Esophagus squamous epithelium (tissue), 5 donors: ENCODE data around the gene CYP2C19. TPM values are rescaled to one million over a fixed set of nuclear protein-coding genes. Genes with fewer than 3 reads are reported as not detected.

ENCODE experiments used
- DNase-seq: peaks from one replicate; lab custom pipeline; 2025; lab: John Stamatoyannopoulos, UW
- H3K27ac ChIP-seq, 4 donors: fragments of 200-600 bp; sonication (generic); one replicate each; pipeline ENCODE4 v1.5.1; 2016 to 2019; ENCODE audit warnings: mild to moderate bottlenecking in 1 of 4
- H3K27me3 ChIP-seq, 4 donors: fragments of 200-600 bp; sonication (generic); 1 replicate in 3 of 4; 2 replicates in 1 of 4; pipeline versions ENCODE4 v1.5.1 to v1.6.0; 2017 to 2021; ENCODE audit warnings: antibody characterized with exemption in 1 of 4
- H3K36me3 ChIP-seq, 3 donors: fragments of 200-600 bp; sonication (generic); one replicate each; pipeline ENCODE4 v1.5.1; 2016 to 2019
- H3K4me1 ChIP-seq, 3 donors: fragments of 200-600 bp; sonication (generic); one replicate each; pipeline ENCODE4 v1.5.1; 2017 to 2019
- H3K4me3 ChIP-seq, 4 donors: fragments of 200-600 bp; sonication (generic); 1 replicate in 3 of 4; 2 replicates in 1 of 4; pipeline ENCODE4 v1.5.1; 2016 to 2019; ENCODE audit warnings: mild to moderate bottlenecking in 2 of 4, moderate library complexity in 1 of 4
- H3K9me3 ChIP-seq, 3 donors: fragments of 200-600 bp; sonication (generic); one replicate each; pipeline ENCODE4 v1.5.1; 2016 to 2019
- POLR2A ChIP-seq, 4 donors: fragments of 450-650 bp; IDR thresholded peaks; one replicate each; pipeline ENCODE4 v1.6.1; 2017; ENCODE audit warnings: antibody characterized with exemption in 4 of 4, mild to moderate bottlenecking in 4 of 4, moderate library complexity in 3 of 4
- WGBS, 2 donors: methylation state at CpG; one replicate each; pipeline ENCODE4 v1.1.5; 2018; 5-methylcytosine and 5-hydroxymethylcytosine counted together
- intact Hi-C: fragments of 100-400 bp; cut with DNase I; formaldehyde crosslinking; loops from one replicate; pipeline ENCODE4 v1.15.0; 2022
- total RNA-seq, 4 donors: library from RNA; depleted of rRNA; stranded (reverse); fragments of >200 nt; gene quantifications; one replicate each; pipeline ENCODE4 v1.1.0, GENCODE V29; 2016
- TF ChIP-seq, protein P1 (sequence below), 6 experiments: fragments of 450-650 bp in 4 of 6; fragments of 200-600 bp in 2 of 6; sonication (generic) in 2 of 6; IDR thresholded peaks; one replicate each; pipeline ENCODE4 v1.5.1; 2016 to 2019; ENCODE audit warnings: antibody characterized with exemption in 6 of 6, mild to moderate bottlenecking in 4 of 6, moderate library complexity in 4 of 6
- donor health status: DM: yes; HTN: yes; CAD: no.

Gene CYP2C19
- total RNA-seq, 4 donors from 2014 or later: 1.1 to 5.0 (median 2.7) TPM

DNA sequence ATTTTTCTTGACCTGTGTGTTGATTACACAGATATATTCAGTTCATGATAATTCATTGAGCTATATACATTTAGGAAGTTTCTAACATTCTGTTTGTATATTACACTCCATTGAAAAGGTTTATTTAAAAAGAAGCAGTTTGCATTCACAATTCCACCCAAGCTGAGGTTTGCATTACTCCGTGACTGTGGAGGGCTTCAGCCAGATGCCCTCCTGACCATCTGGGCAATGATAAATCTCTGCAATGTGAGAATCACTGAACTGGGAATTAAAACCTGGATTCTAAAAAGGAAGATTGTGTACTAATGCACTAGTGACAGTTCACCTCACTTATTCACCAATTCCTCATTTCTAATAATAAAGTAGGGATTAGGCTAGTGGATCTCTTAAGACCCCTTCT lies 139.6 kb downstream of the CYP2C19 start:
- H3K27me3 ChIP-seq: no peaks in the 10 kb centered on the region
- TF ChIP-seq POLR2A (IDR thresholded peaks at IDR 0.05): no peak
- TF ChIP-seq, protein P1, sequence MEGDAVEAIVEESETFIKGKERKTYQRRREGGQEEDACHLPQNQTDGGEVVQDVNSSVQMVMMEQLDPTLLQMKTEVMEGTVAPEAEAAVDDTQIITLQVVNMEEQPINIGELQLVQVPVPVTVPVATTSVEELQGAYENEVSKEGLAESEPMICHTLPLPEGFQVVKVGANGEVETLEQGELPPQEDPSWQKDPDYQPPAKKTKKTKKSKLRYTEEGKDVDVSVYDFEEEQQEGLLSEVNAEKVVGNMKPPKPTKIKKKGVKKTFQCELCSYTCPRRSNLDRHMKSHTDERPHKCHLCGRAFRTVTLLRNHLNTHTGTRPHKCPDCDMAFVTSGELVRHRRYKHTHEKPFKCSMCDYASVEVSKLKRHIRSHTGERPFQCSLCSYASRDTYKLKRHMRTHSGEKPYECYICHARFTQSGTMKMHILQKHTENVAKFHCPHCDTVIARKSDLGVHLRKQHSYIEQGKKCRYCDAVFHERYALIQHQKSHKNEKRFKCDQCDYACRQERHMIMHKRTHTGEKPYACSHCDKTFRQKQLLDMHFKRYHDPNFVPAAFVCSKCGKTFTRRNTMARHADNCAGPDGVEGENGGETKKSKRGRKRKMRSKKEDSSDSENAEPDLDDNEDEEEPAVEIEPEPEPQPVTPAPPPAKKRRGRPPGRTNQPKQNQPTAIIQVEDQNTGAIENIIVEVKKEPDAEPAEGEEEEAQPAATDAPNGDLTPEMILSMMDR (IDR thresholded peaks at IDR 0.05): no peak
- H3K27ac ChIP-seq: no peak overlapping the region
- DNase-seq: no peak
- intact Hi-C loops: no loop called here
- no peak overlapping the region for H3K4me3 ChIP-seq
- H3K4me1 ChIP-seq: no peaks in the 10 kb centered on the region
- WGBS, 2 donors: 75 to 93% methylated on average over 1 of the region's 1 CpG
- H3K36me3 ChIP-seq: no peaks in the 10 kb centered on the region
- peaks cover 0 to 8% (median 1%) of the 10 kb centered on the region in 3 donors for H3K9me3 ChIP-seq

DNA sequence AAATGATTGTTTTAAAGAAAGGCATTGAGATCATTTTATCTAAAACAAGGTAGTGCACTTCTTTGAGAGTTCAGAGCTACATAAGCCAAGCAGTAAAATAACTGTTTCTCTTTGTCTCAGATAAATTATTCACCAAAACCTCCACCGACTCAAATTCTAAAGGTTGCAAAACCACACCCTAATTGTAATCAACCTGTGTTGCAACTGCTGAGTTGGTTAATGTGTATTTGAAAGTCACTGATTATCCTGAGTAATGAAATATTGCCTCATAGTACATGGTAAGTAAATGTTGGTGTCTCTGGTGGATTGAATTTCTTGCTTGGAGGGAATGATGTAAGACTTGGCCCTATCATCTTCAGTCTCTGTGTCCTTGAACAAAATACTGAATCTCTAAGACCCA lies 140.1 kb downstream of the CYP2C19 start:
- no peak for DNase-seq
- Histone ChIP-seq H3K27ac (no peak overlapping the region), H3K9me3 (peaks cover 0 to 13% (median 4%) of the 10 kb centered on the region in 3 donors), H3K27me3 (no peaks in the 10 kb centered on the region), H3K36me3 (no peaks in the 10 kb centered on the region), H3K4me3 (no peak overlapping the region), H3K4me1 (no peaks in the 10 kb centered on the region)
- whole genome bisulfite sequencing, 2 donors: 0 to 6% methylated on average over 1 of the region's 1 CpG
- TF ChIP-seq POLR2A (IDR thresholded peaks at IDR 0.05): no peak
- TF ChIP-seq, protein P1 (IDR thresholded peaks at IDR 0.05): no peak
- intact Hi-C loops: no loop called here

Other genes starting within 250 kb of the CYP2C19 start
- gene HELLS, start 216.9 kb upstream of the CYP2C19 start, total RNA-seq: 10 to 100 TPM; 16.8 to 90.8 (median 35.6) TPM
- gene CYP2C18, start 79.0 kb upstream of the CYP2C19 start, total RNA-seq: 10 to 100 TPM; 28.0 to 53.5 (median 39.8) TPM
- 1 to 10 TPM in 3 of 4 donors, not detected in 1; 3.7 to 5.1 (median 4.8) TPM for gene CYP2C9, start 176.0 kb downstream of the CYP2C19 start, total RNA-seq